HepG2 (cell line): ENCODE results near the gene USP5. TPM values are rescaled to one million over a fixed set of nuclear protein-coding genes. Genes with fewer than 3 reads are reported as not detected.
A peak's percentile ranks its signal among the peaks of the same experiment; 100 is the strongest.

Source experiments
- ATF4 ChIP-seq, 2 experiments: fragments of 450-650 bp in 1 of 2; sonication (generic) in 1 of 2; formaldehyde crosslinking; IDR thresholded peaks; 2 replicates each; pipeline versions ENCODE4 v1.5.0 to v1.8.0; 2020 to 2022; ENCODE audit warnings: mild to moderate bottlenecking in 1 of 2, missing genetic modification reagents in 1 of 2
- CAMTA2 ChIP-seq: sonication (generic); formaldehyde crosslinking; IDR thresholded peaks from 2 replicates; pipeline ENCODE4 v1.4.0; 2020; ENCODE audit warnings: mild to moderate bottlenecking, missing genetic modification reagents, borderline replicate concordance
- ELF3 ChIP-seq: IDR thresholded peaks from 2 replicates; pipeline ENCODE4 v1.6.1; 2016; ENCODE audit warnings: missing genetic modification reagents, missing compliant biosample characterization
- GABPB1 ChIP-seq: IDR thresholded peaks from 2 replicates; pipeline ENCODE4 v1.6.1; 2016; ENCODE audit warnings: mild to moderate bottlenecking, missing genetic modification reagents, moderate library complexity, missing compliant biosample characterization
- GMEB2 ChIP-seq: IDR thresholded peaks from 2 replicates; pipeline ENCODE4 v1.6.1; 2016; ENCODE audit warnings: missing biosample characterization, missing genetic modification reagents, low read depth
- HNRNPL ChIP-seq: fragments of 200-400 bp; formaldehyde crosslinking; IDR thresholded peaks from 2 replicates; pipeline ENCODE4 v1.6.1; 2017; ENCODE audit warnings: mild to moderate bottlenecking, low read depth, low read length
- IRF9 ChIP-seq: sonication (generic); formaldehyde crosslinking; IDR thresholded peaks from 2 replicates; pipeline ENCODE4 v1.8.0; 2022; ENCODE audit warnings: missing genetic modification reagents, mild to moderate bottlenecking, borderline replicate concordance
- KMT2B ChIP-seq: IDR thresholded peaks from 2 replicates; pipeline ENCODE4 v1.6.1; 2016; ENCODE audit warnings: missing genetic modification reagents, missing compliant biosample characterization
- LRRFIP1 ChIP-seq: sonication (generic); formaldehyde crosslinking; conservative IDR thresholded peaks from 2 replicates; pipeline ENCODE4 v1.4.0; 2020; ENCODE audit warnings: missing genetic modification reagents
- MBNL3 ChIP-seq: fragments of 250-450 bp; sonication (Bioruptor Pico); conservative IDR thresholded peaks from 2 replicates; pipeline ENCODE4 v1.8.0; 2022; ENCODE audit warnings: mild to moderate bottlenecking, inconsistent platforms
- MEIS2 ChIP-seq: sonication (generic); formaldehyde crosslinking; IDR thresholded peaks from 2 replicates; pipeline ENCODE4 v1.9.0; 2021; ENCODE audit warnings: mild to moderate bottlenecking, missing genetic modification reagents
- MTF2 ChIP-seq: sonication (generic); formaldehyde crosslinking; IDR thresholded peaks from 2 replicates; pipeline ENCODE4 v1.5.0; 2020; ENCODE audit warnings: missing genetic modification reagents, borderline replicate concordance
- MZF1 ChIP-seq: sonication (generic); formaldehyde crosslinking; IDR thresholded peaks from 2 replicates; pipeline ENCODE4 v1.8.1; 2023; ENCODE audit warnings: mild to moderate bottlenecking, missing genetic modification reagents, borderline replicate concordance
- NBN ChIP-seq: fragments of 450-650 bp; conservative IDR thresholded peaks from 2 replicates; pipeline ENCODE4 v1.6.1; 2017
- NONO ChIP-seq, 2 experiments: fragments of 450-650 bp in 1 of 2; sonication (generic) in 1 of 2; formaldehyde crosslinking in 1 of 2; IDR thresholded peaks in 1 of 2; conservative IDR thresholded peaks in 1 of 2; 2 replicates each; pipeline versions ENCODE4 v1.6.1 to v1.8.0; 2017 to 2022; ENCODE audit warnings: mild to moderate bottlenecking in 1 of 2, missing genetic modification reagents in 1 of 2, moderate library complexity in 1 of 2
- SKI ChIP-seq: fragments of 450-650 bp; IDR thresholded peaks from one replicate; pipeline ENCODE4 v1.6.1; 2018; ENCODE audit warnings: mild to moderate bottlenecking; ENCODE audit not compliant: partially characterized antibody
- ZBTB20 ChIP-seq: sonication (generic); formaldehyde crosslinking; IDR thresholded peaks from 2 replicates; pipeline ENCODE4 v1.8.1; 2023; ENCODE audit warnings: missing genetic modification reagents, low read depth, mild to moderate bottlenecking, borderline replicate concordance
- ZBTB7A ChIP-seq: sonication (generic); formaldehyde crosslinking; IDR thresholded peaks from 2 replicates; pipeline ENCODE4 v1.8.0; 2022; ENCODE audit warnings: mild to moderate bottlenecking, missing genetic modification reagents
- ZC3H4 ChIP-seq: sonication (generic); formaldehyde crosslinking; IDR thresholded peaks from 2 replicates; pipeline ENCODE4 v1.4.0; 2020; ENCODE audit warnings: missing genetic modification reagents, borderline replicate concordance
- ZFAT ChIP-seq: sonication (generic); formaldehyde crosslinking; conservative IDR thresholded peaks from 2 replicates; pipeline ENCODE4 v1.8.1; 2023; ENCODE audit warnings: missing genetic modification reagents, inconsistent platforms
- ZNF296 ChIP-seq: sonication (generic); formaldehyde crosslinking; conservative IDR thresholded peaks from 2 replicates; pipeline ENCODE4 v1.5.0; 2020; ENCODE audit warnings: mild to moderate bottlenecking, missing genetic modification reagents
- ZNF326 ChIP-seq: sonication (generic); formaldehyde crosslinking; IDR thresholded peaks from 2 replicates; pipeline ENCODE4 v1.4.0; 2020; ENCODE audit warnings: missing genetic modification reagents, borderline replicate concordance
- ZNF460 ChIP-seq: sonication (generic); formaldehyde crosslinking; IDR thresholded peaks from 2 replicates; pipeline ENCODE4 v1.5.1; 2020; ENCODE audit warnings: missing genetic modification reagents, mild to moderate bottlenecking, borderline replicate concordance
- ZNF790 ChIP-seq: sonication (generic); formaldehyde crosslinking; IDR thresholded peaks from 2 replicates; pipeline ENCODE4 v1.8.0; 2022; ENCODE audit warnings: missing genetic modification reagents, mild to moderate bottlenecking, borderline replicate concordance
- ZNF792 ChIP-seq: IDR thresholded peaks from 2 replicates; pipeline ENCODE4 v1.6.1; 2016
- polyA plus RNA-seq, 8 experiments: library from polyadenylated mRNA; depleted of rRNA in 3 of 8; stranded (reverse) in 7 of 8; unstranded in 1 of 8; fragments of >200 nt; fragmentation: Illumina TruSeq in 4 of 8; extraction: Trizol in 4 of 8; gene quantifications; 2 replicates each; pipeline versions ENCODE4 v1.2.1 to v1.2.3, GENCODE V29; 2011 to 2016; ENCODE audit warnings: low read depth in 4 of 8, missing spikeins in 1 of 8, mixed read lengths in 1 of 8; ENCODE audit not compliant: insufficient read depth in 1 of 8
- total RNA-seq, 5 experiments: library from RNA; depleted of rRNA; stranded (reverse); fragments of >200 nt; fragmentation: Illumina TruSeq; extraction: Trizol; gene quantifications; 2 replicates each; pipeline ENCODE4 v1.2.3, GENCODE V29; 2016; ENCODE audit warnings: low read depth in 1 of 5

Gene USP5
- total and polyA plus RNA-seq, 2 of the 13 experiments (the other 11 are each of a cell fraction or from before 2014, with no cell fraction given): 39.6 to 56.0 TPM

- TF ChIP-seq LRRFIP1 (CRISPR knock-in tag) (no peak), NBN (no peak), ZNF326 (no peak), ATF4 (CRISPR knock-in tag; IDR thresholded peaks at IDR 0.05) (no peak; a peak in 1 of 4 replicates), NONO (IDR thresholded peaks at IDR 0.05) (no peak), NONO (CRISPR knock-in tag; conservative IDR thresholded peaks at IDR 0.05) (0 out of 2 replicates have a peak, but pooled peaks have one; percentile 49), ZNF296 (no peak), MEIS2 (CRISPR knock-in tag) (0 out of 2 replicates have a peak, but pooled peaks have one; percentile 18), GABPB1 (CRISPR knock-in tag) (no peak; the same call in 1 of the 2 replicates), ELF3 (CRISPR knock-in tag) (no peak), SKI (no peak), ZNF460 (no peak), GMEB2 (CRISPR knock-in tag) (no peak), HNRNPL (no peak), KMT2B (CRISPR knock-in tag) (no peak), MTF2 (CRISPR knock-in tag) (no peak), CAMTA2 (CRISPR knock-in tag) (no peak), MBNL3 (no peak), ZFAT (CRISPR knock-in tag) (no peak), ZNF792 (CRISPR knock-in tag) (no peak), ZC3H4 (no peak), MZF1 (CRISPR knock-in tag) (no peak), ZNF790 (CRISPR knock-in tag) (no peak), IRF9 (CRISPR knock-in tag) (no peak), ZBTB20 (CRISPR knock-in tag) (no peak), ZBTB7A (CRISPR knock-in tag) (no peak)
These were observed 613 bp upstream of the USP5 start, which contains the start of gene CDCA3 (continued) for GRCh38 chr12:6851153-6851920.
